Loucy (cell line): ENCODE measurements around the gene CCBE1.

ENCODE experiments used
- H2AFZ ChIP-seq: fragments of 200-600 bp; sonication (generic); 2 replicates; pipeline ENCODE4 v1.6.0; 2016; ENCODE audit warnings: antibody characterized with exemption, mild to moderate bottlenecking, low read length, moderate library complexity
- H3F3A ChIP-seq: fragments of 200-600 bp; 2 replicates; pipeline ENCODE4 v1.6.0; 2016; ENCODE audit warnings: antibody characterized with exemption, low read depth, mild to moderate bottlenecking
- H3K27me3 ChIP-seq: fragments of 200-600 bp; sonication (generic); 2 replicates; pipeline ENCODE4 v1.6.1; 2014; ENCODE audit warnings: low read length, mild to moderate bottlenecking; ENCODE audit not compliant: insufficient read depth, poor library complexity, severe bottlenecking
- H3K36me3 ChIP-seq: fragments of 200-600 bp; sonication (generic); 2 replicates; pipeline ENCODE4 v1.6.1; 2016; ENCODE audit warnings: low read length; ENCODE audit not compliant: insufficient read depth
- H3K4me1 ChIP-seq: fragments of 200-600 bp; sonication (generic); 2 replicates; pipeline ENCODE4 v1.5.1; 2014; ENCODE audit warnings: low read length, mild to moderate bottlenecking; ENCODE audit not compliant: insufficient read depth, poor library complexity, severe bottlenecking
- H3K4me2 ChIP-seq: fragments of 200-600 bp; sonication (generic); 2 replicates; pipeline ENCODE4 v1.6.0; 2014; ENCODE audit warnings: antibody characterized with exemption, low read length, low read depth, mild to moderate bottlenecking; ENCODE audit not compliant: poor library complexity, severe bottlenecking
- H3K4me3 ChIP-seq: fragments of 200-600 bp; sonication (generic); 2 replicates; pipeline ENCODE4 v1.5.1; 2014; ENCODE audit warnings: low read length, mild to moderate bottlenecking, mixed read lengths; ENCODE audit not compliant: poor library complexity, severe bottlenecking
- H3K79me2 ChIP-seq: fragments of 200-600 bp; sonication (generic); 2 replicates; pipeline ENCODE4 v1.6.1; 2014; ENCODE audit warnings: low read length; ENCODE audit not compliant: insufficient read depth
- H3K9ac ChIP-seq: fragments of 200-600 bp; sonication (generic); 2 replicates; pipeline ENCODE4 v1.6.0; 2014; ENCODE audit warnings: mild to moderate bottlenecking, low read depth, low read length, moderate library complexity; ENCODE audit not compliant: poor library complexity, severe bottlenecking
- H3K9me2 ChIP-seq: fragments of 200-600 bp; sonication (generic); replicated peaks from 2 replicates; pipeline ENCODE4 v1.6.1; 2016; ENCODE audit warnings: low read depth, low read length, mixed read lengths
- H3K9me3 ChIP-seq: fragments of 200-600 bp; sonication (generic); 2 replicates; pipeline ENCODE4 v1.6.1; 2014; ENCODE audit warnings: mild to moderate bottlenecking, antibody characterized with exemption, low read length, low read depth; ENCODE audit not compliant: insufficient read depth
- H4K20me1 ChIP-seq: fragments of 200-600 bp; sonication (generic); 2 replicates; pipeline ENCODE4 v1.6.0; 2014; ENCODE audit warnings: antibody characterized with exemption, low read length, mild to moderate bottlenecking; ENCODE audit not compliant: insufficient read depth, poor library complexity, severe bottlenecking
- CTCF ChIP-seq: fragments of 200-600 bp; sonication (generic); conservative IDR thresholded peaks from 2 replicates; pipeline ENCODE4 v1.5.1; 2014; ENCODE audit warnings: mild to moderate bottlenecking, antibody characterized with exemption, low read length
- EZH2phosphoT487 ChIP-seq: fragments of 200-600 bp; IDR thresholded peaks from 2 replicates; pipeline ENCODE4 v1.6.1; 2018; ENCODE audit warnings: antibody characterized with exemption, mild to moderate bottlenecking, moderate library complexity, borderline replicate concordance

The CCBE1 gene

DNA sequence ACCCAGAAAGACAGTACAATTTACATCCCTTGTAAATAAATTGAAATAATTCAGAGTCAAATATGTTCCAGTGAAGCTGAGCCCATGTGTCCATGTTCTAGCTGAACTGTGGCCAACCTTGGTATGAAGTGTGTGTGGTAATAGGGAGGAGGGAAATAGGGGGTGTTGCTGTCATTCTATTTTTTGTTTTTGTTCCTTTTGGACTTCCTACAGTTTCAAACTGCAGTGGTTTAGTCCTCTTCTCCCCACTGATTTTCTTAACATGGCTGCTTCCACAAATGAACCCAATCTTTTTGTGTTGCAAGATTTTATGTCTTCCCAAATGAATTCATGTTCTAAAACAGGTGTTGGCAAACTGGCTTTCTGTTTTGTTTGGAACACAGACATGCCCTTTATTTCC lies 156.9 kb downstream of the CCBE1 start:
- no peak overlapping the region for H3K9ac ChIP-seq
- H3K27me3 ChIP-seq: no peaks in the 10 kb centered on the region
- H3K4me3 ChIP-seq: no peak overlapping the region
- H2AFZ ChIP-seq: no peak overlapping the region
- TF ChIP-seq EZH2phosphoT487 (no peak), CTCF (no peak)
- no peaks in the 10 kb centered on the region for H3K79me2 ChIP-seq
- H3F3A ChIP-seq: no peaks in the 10 kb centered on the region
- H3K9me2 ChIP-seq: no peaks in the 10 kb centered on the region
- no peaks in the 10 kb centered on the region for H3K36me3 ChIP-seq
- no peak overlapping the region for H3K4me2 ChIP-seq
- no peaks in the 10 kb centered on the region for H3K9me3 ChIP-seq
- no peaks in the 10 kb centered on the region for H4K20me1 ChIP-seq
- no peaks in the 10 kb centered on the region for H3K4me1 ChIP-seq

GRCh38 chr18:59539108-59539507 lies 158.1 kb downstream of the CCBE1 start:
- H2AFZ ChIP-seq: no peak overlapping the region
- no peaks in the 10 kb centered on the region for H3K9me3 ChIP-seq
- no peak overlapping the region for H3K4me2 ChIP-seq
- no peaks in the 10 kb centered on the region for H4K20me1 ChIP-seq
- H3K4me1 ChIP-seq: no peaks in the 10 kb centered on the region
- H3K9ac ChIP-seq: no peak overlapping the region
- H3K36me3 ChIP-seq: no peaks in the 10 kb centered on the region
- H3F3A ChIP-seq: no peaks in the 10 kb centered on the region
- H3K27me3 ChIP-seq: no peaks in the 10 kb centered on the region
- no peaks in the 10 kb centered on the region for H3K9me2 ChIP-seq
- TF ChIP-seq EZH2phosphoT487: no peak
- no peak for TF ChIP-seq CTCF
- H3K4me3 ChIP-seq: no peak overlapping the region
- no peaks in the 10 kb centered on the region for H3K79me2 ChIP-seq

DNA sequence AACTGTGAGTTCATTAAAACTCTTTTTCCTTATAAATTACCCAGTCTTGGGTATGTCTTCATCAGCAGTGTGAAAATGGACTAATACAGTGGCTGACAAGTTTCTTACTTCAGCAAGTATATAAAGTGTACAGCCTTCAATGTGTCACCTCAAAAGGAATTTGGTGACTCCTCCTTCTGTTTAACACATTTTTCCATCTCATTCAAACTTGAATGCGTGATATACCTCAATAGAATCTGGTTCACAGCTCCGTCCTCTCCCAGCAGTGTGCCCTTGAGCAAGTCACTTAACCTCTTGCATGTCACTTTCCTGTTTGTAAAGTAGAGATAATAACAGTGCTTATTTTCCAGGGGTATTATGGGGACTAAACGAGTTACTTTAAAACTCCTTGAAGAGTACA lies 159.6 kb downstream of the CCBE1 start:
- H3F3A ChIP-seq: no peaks in the 10 kb centered on the region
- H3K4me1 ChIP-seq: no peaks in the 10 kb centered on the region
- no peak overlapping the region for H2AFZ ChIP-seq
- H3K9ac ChIP-seq: no peak overlapping the region
- no peaks in the 10 kb centered on the region for H3K9me3 ChIP-seq
- no peaks in the 10 kb centered on the region for H3K9me2 ChIP-seq
- no peak overlapping the region for H3K4me3 ChIP-seq
- no peaks in the 10 kb centered on the region for H3K27me3 ChIP-seq
- no peaks in the 10 kb centered on the region for H4K20me1 ChIP-seq
- H3K36me3 ChIP-seq: no peaks in the 10 kb centered on the region
- no peaks in the 10 kb centered on the region for H3K79me2 ChIP-seq
- H3K4me2 ChIP-seq: no peak overlapping the region
- TF ChIP-seq EZH2phosphoT487: no peak
- no peak for TF ChIP-seq CTCF
